Ascending aorta (tissue), 2 donors: ENCODE results near the gene CXCL12. TPM values are rescaled to one million over a fixed set of nuclear protein-coding genes. Genes with fewer than 3 reads are reported as not detected.

Experiments used
- DNase-seq, 2 donors: peaks; one replicate each; pipeline ENCODE4 v3.0.0-alpha.2; 2019; ENCODE audit warnings: low spot score in 2 of 2
- H3K27ac ChIP-seq, 2 donors: fragments of 200-600 bp; sonication (generic); one replicate each; pipeline ENCODE4 v1.5.1; 2016 to 2017; ENCODE audit warnings: mild to moderate bottlenecking in 1 of 2
- H3K27me3 ChIP-seq: fragments of 200-600 bp; sonication (generic); one replicate; pipeline ENCODE4 v1.5.1; 2017
- H3K36me3 ChIP-seq, 2 donors: fragments of 200-600 bp; sonication (generic); one replicate each; pipeline ENCODE4 v1.5.1; 2016
- H3K4me1 ChIP-seq, 2 donors: fragments of 200-600 bp; sonication (generic); one replicate each; pipeline ENCODE4 v1.5.1; 2016 to 2017; ENCODE audit warnings: mild to moderate bottlenecking in 1 of 2
- H3K4me3 ChIP-seq, 2 donors: fragments of 200-600 bp; sonication (generic); one replicate each; pipeline ENCODE4 v1.5.1; 2016 to 2017; ENCODE audit warnings: mild to moderate bottlenecking in 1 of 2
- H3K9me3 ChIP-seq, 2 donors: fragments of 200-600 bp; sonication (generic); one replicate each; pipeline ENCODE4 v1.5.1; 2016
- CTCF ChIP-seq, 3 experiments: fragments of 200-600 bp in 2 of 3; fragments of 450-650 bp in 1 of 3; sonication (generic) in 2 of 3; IDR thresholded peaks; one replicate each; pipeline ENCODE4 v1.5.1; 2016 to 2019; ENCODE audit warnings: antibody characterized with exemption in 3 of 3, mild to moderate bottlenecking in 1 of 3, moderate library complexity in 1 of 3
- intact Hi-C: fragments of 100-400 bp; cut with DNase I; formaldehyde crosslinking; loops from one replicate; pipeline ENCODE4 v1.15.1; 2023
- total RNA-seq: library from RNA; depleted of rRNA; stranded (reverse); fragments of >200 nt; gene quantifications from one replicate; pipeline ENCODE4 v1.1.0, GENCODE V29; 2016

The CXCL12 gene
- total RNA-seq, 1 donor from 2014 or later = 288 TPM

GRCh38 chr10:44399659-44400451, 15.0 kb upstream of the CXCL12 start:
- Histone ChIP-seq H3K27ac (no peak overlapping the region), H3K36me3 (no peaks in the 10 kb centered on the region), H3K27me3 (no peaks in the 10 kb centered on the region), H3K4me1 (no peaks in the 10 kb centered on the region), H3K4me3 (no peak overlapping the region), H3K9me3 (no peaks in the 10 kb centered on the region)
- intact Hi-C loops = no loop called here
- no peak for TF ChIP-seq CTCF (IDR thresholded peaks at IDR 0.05)
- peak in 1 of 2 donors; percentile 12 for DNase-seq

- H3K27me3 ChIP-seq = no peaks in the 10 kb centered on the region
- H3K27ac ChIP-seq = no peak overlapping the region
- H3K9me3 ChIP-seq = no peaks in the 10 kb centered on the region
- DNase-seq = peak in 1 of 2 donors; percentile 46
- intact Hi-C loops = no loop called here
- no peaks in the 10 kb centered on the region for H3K4me1 ChIP-seq
- TF ChIP-seq CTCF (IDR thresholded peaks at IDR 0.05) = no peak
- no peak overlapping the region for H3K4me3 ChIP-seq
- no peaks in the 10 kb centered on the region for H3K36me3 ChIP-seq
These were observed 14.1 kb upstream of the CXCL12 start for GRCh38 chr10:44398747-44399658.

GRCh38 chr10:44398271-44398670, 13.4 kb upstream of the CXCL12 start:
- no peak for TF ChIP-seq CTCF (IDR thresholded peaks at IDR 0.05)
- Histone ChIP-seq H3K27me3 (no peaks in the 10 kb centered on the region), H3K27ac (no peak overlapping the region), H3K4me1 (no peaks in the 10 kb centered on the region), H3K36me3 (no peaks in the 10 kb centered on the region), H3K4me3 (no peak overlapping the region), H3K9me3 (no peaks in the 10 kb centered on the region)
- intact Hi-C loops = no loop called here
- DNase-seq = no peak

GRCh38 chr10:44397476-44398225, 12.8 kb upstream of the CXCL12 start:
- Histone ChIP-seq H3K27ac (no peak overlapping the region), H3K36me3 (no peaks in the 10 kb centered on the region), H3K27me3 (no peaks in the 10 kb centered on the region), H3K9me3 (no peaks in the 10 kb centered on the region), H3K4me1 (no peaks in the 10 kb centered on the region), H3K4me3 (no peak overlapping the region)
- TF ChIP-seq CTCF (IDR thresholded peaks at IDR 0.05) = no peak
- intact Hi-C loops = no loop called here
- peak in 1 of 2 donors; percentile 31 for DNase-seq

GRCh38 chr10:44396671-44397191, 11.8 kb upstream of the CXCL12 start:
- H3K27me3 ChIP-seq = no peaks in the 10 kb centered on the region
- peak in 1 of 2 donors; percentile 47 for DNase-seq
- H3K4me1 ChIP-seq = no peaks in the 10 kb centered on the region
- H3K9me3 ChIP-seq = no peaks in the 10 kb centered on the region
- intact Hi-C loops = no loop called here
- H3K4me3 ChIP-seq = no peak overlapping the region
- H3K27ac ChIP-seq = no peak overlapping the region
- TF ChIP-seq CTCF (IDR thresholded peaks at IDR 0.05) = no peak
- no peaks in the 10 kb centered on the region for H3K36me3 ChIP-seq
